GM21717 (cell line): ENCODE data around the gene DRGX.

ENCODE experiments used
- ATAC-seq: cut with Tn5 transposase; IDR thresholded peaks from one replicate; pipeline ENCODE4 v1.9.1; 2021; ENCODE audit warnings: mild to moderate bottlenecking, moderate library complexity; ENCODE audit not compliant: unreplicated experiment

Gene DRGX

GRCh38 chr10:49348593-49348992 lies 47.3 kb downstream of the DRGX start:
- ATAC-seq, result no peak

- no peak for ATAC-seq
These were observed 48.1 kb downstream of the DRGX start for GRCh38 chr10:49347827-49348226.

- ATAC-seq, result no peak
These were observed 48.5 kb downstream of the DRGX start for GRCh38 chr10:49347342-49347741.

- ATAC-seq, result no peak
These were observed 51.0 kb downstream of the DRGX start for GRCh38 chr10:49344840-49345239.

GRCh38 chr10:49338604-49339003 lies 57.3 kb downstream of the DRGX start:
- ATAC-seq, result no peak

- no peak for ATAC-seq
These were observed 60.4 kb downstream of the DRGX start for GRCh38 chr10:49335364-49335972.

- ATAC-seq, result no peak
These were observed 60.9 kb downstream of the DRGX start for GRCh38 chr10:49334964-49335363.

GRCh38 chr10:49333192-49333591 lies 62.7 kb downstream of the DRGX start:
- ATAC-seq, result no peak

GRCh38 chr10:49332768-49333167 lies 63.1 kb downstream of the DRGX start:
- no peak for ATAC-seq

GRCh38 chr10:49332333-49332732 lies 63.6 kb downstream of the DRGX start:
- ATAC-seq, result no peak

- no peak for ATAC-seq
These were observed 64.5 kb downstream of the DRGX start for GRCh38 chr10:49331431-49331830.

- no peak for ATAC-seq
These were observed 65.7 kb downstream of the DRGX start for GRCh38 chr10:49330127-49330665.

- no peak for ATAC-seq
These were observed 66.8 kb downstream of the DRGX start for GRCh38 chr10:49329146-49329505.

- ATAC-seq, result no peak
These were observed 67.3 kb downstream of the DRGX start for GRCh38 chr10:49328401-49329145.

GRCh38 chr10:49327036-49327813 lies 68.7 kb downstream of the DRGX start:
- no peak for ATAC-seq

- ATAC-seq, result no peak
These were observed 69.7 kb downstream of the DRGX start for GRCh38 chr10:49325916-49326783.

- no peak for ATAC-seq
These were observed 70.6 kb downstream of the DRGX start for GRCh38 chr10:49325131-49325915.

- ATAC-seq, result no peak
These were observed 71.2 kb downstream of the DRGX start for GRCh38 chr10:49324711-49325110.

- ATAC-seq, result no peak
These were observed 72.0 kb downstream of the DRGX start for GRCh38 chr10:49323896-49324270.
